OCI-LY1 (cell line): ENCODE measurements around the gene CHD1.

Experiments
- CTCF ChIP-seq: fragments of 200-600 bp; sonication (generic), shearing (Covaris generic); IDR thresholded peaks from 2 replicates; pipeline ENCODE4 v1.5.1; 2017; ENCODE audit warnings: mild to moderate bottlenecking, antibody characterized with exemption, low read length, moderate library complexity, mixed read lengths
- EZH2 ChIP-seq: fragments of 200-600 bp; sonication (generic), shearing (Covaris generic); IDR thresholded peaks from 2 replicates; pipeline ENCODE4 v1.8.0; 2017; ENCODE audit warnings: borderline replicate concordance, mixed run types, mild to moderate bottlenecking, antibody characterized with exemption, low read length, moderate library complexity, mixed read lengths

DNA sequence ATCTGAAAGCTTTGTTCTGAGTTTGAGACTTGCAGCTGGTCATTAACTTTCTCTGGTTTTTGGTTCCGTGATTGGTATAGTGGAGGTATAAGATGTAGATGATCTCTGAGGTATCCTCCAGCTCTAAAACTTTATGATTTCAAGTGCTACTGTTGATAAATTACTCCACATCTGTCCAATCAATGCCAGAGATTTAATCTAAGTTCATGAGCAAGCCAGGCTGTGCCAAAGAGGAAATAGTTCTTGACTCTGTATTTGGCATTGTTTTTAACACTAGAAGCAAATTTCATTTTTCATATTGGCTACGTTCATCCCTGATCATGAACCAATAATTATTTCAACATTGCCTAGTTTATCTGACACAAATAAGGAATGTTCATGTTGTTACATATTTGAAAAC lies 28.5 kb upstream of the CHD1 start:
- TF ChIP-seq EZH2 (no peak), CTCF (no peak)
